HG02981 (cell line): ENCODE data around the gene PDLIM1.

Experiments
- ATAC-seq: cut with Tn5 transposase; IDR thresholded peaks from one replicate; pipeline ENCODE4 v1.9.1; 2021; ENCODE audit warnings: mild to moderate bottlenecking, moderate library complexity; ENCODE audit not compliant: unreplicated experiment

Gene PDLIM1

GRCh38 chr10:95290461-95291364 is at the start of gene PDLIM1:
Gene PDLIM1, minus strand, starts transcription at chr10:95291003. Its CDS starts 88 bp downstream, at chr10:95290915.
- ATAC-seq: peak; percentile 49

- ATAC-seq: no peak
Measured at GRCh38 chr10:95339863-95340262, 49.1 kb upstream of the PDLIM1 start.

GRCh38 chr10:95337423-95338160 is 46.8 kb upstream of the PDLIM1 start:
- ATAC-seq: no peak

GRCh38 chr10:95336702-95337101 is 45.9 kb upstream of the PDLIM1 start:
- ATAC-seq: no peak

- no peak for ATAC-seq
Measured at GRCh38 chr10:95335933-95336699, 45.3 kb upstream of the PDLIM1 start.

- no peak for ATAC-seq
Measured at GRCh38 chr10:95334805-95335144, 44.0 kb upstream of the PDLIM1 start.

GRCh38 chr10:95333997-95334804 is 43.4 kb upstream of the PDLIM1 start:
- no peak for ATAC-seq

- no peak for ATAC-seq
Measured at GRCh38 chr10:95332666-95333249, 42.0 kb upstream of the PDLIM1 start.

GRCh38 chr10:95331596-95332130 is 40.9 kb upstream of the PDLIM1 start:
- no peak for ATAC-seq

GRCh38 chr10:95330966-95331453 is 40.2 kb upstream of the PDLIM1 start:
- no peak for ATAC-seq

GRCh38 chr10:95329296-95329695 is 38.5 kb upstream of the PDLIM1 start:
- no peak for ATAC-seq

GRCh38 chr10:95328013-95328412 is 37.2 kb upstream of the PDLIM1 start:
- ATAC-seq: no peak

- ATAC-seq: no peak
Measured at GRCh38 chr10:95327367-95327766, 36.6 kb upstream of the PDLIM1 start.

- no peak for ATAC-seq
Measured at GRCh38 chr10:95326396-95326795, 35.6 kb upstream of the PDLIM1 start.

GRCh38 chr10:95325863-95326262 is 35.1 kb upstream of the PDLIM1 start:
- no peak for ATAC-seq

GRCh38 chr10:95324436-95325268 is 33.8 kb upstream of the PDLIM1 start:
- ATAC-seq: no peak

GRCh38 chr10:95321554-95322301 is 30.9 kb upstream of the PDLIM1 start:
- no peak for ATAC-seq

GRCh38 chr10:95319239-95319638 is 28.4 kb upstream of the PDLIM1 start:
- ATAC-seq: no peak
